CD4-positive, alpha-beta T cell treated with Interleukin-10 for 1 hour (primary cell): Measurements from ENCODE around the gene CDKAL1.
"Not testable (repeated sequence)": the region's sequence is repeated elsewhere in the genome, so short reads cannot be mapped to it uniquely, and the experiment has no call there.

Experiments
- DNase-seq: peaks from one replicate; pipeline ENCODE4 v3.0.0-alpha.2; 2020

Gene CDKAL1

GRCh38 chr6:21049148-21049547 lies 514.9 kb downstream of the CDKAL1 start:
- DNase-seq: no peak

DNA sequence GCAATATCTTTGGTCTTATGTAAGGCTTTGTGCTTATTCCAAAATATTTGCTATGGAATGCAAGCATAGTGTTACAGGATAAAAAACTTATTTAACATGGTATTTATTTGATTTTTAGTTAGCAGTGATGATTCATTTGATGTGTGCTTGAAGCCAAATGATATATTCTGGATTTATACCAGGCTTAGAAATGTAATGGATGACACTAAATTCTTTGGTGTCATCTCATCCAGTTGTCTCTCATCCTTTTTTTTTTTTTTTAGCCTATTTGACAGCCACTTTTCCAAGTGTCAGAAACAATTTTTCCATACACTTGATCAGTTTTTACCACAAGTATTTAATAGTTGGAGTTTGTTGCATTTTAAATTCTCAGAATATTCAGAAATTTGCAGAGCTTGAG lies 515.3 kb downstream of the CDKAL1 start:
- DNase-seq: no peak

DNA sequence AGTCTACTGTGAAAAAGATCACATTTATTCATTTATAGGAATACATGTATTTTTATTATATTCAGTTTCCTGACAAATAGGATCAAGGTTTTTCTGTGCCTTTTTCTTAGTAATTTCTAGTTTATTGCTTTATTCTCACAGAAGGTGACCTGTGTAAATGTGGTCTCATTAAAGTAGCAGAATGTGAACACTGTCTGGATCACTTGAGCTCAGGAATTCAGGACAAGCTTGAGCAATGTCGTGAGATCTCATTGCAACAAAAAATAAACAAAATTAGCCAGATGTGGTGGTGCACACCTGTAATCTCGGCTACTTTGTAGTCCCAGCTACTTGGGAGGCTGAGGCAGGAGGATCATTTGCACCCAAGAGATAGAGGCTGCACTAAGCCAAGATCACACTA lies 516.7 kb downstream of the CDKAL1 start:
- DNase-seq: no peak

DNA sequence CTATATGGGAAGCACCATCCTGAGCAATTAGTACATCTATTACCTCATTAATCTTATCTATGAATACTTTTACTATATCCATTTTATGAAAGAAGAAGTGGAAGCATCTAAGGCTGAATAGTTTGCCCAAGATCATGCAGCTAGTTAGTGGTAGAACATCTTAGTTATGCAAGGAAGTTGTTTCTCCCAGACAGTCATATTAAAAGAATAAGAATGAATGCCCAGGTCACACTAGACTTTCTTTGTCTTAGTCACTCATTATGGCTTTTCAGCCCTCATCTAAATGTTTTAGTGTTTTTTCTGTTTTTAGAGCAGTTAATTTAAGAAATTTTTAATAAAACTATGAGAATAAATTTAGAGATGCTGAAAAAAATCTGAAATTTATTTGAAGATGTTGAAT lies 517.5 kb downstream of the CDKAL1 start:
- DNase-seq: no peak

GRCh38 chr6:21053612-21054011 lies 519.4 kb downstream of the CDKAL1 start:
- DNase-seq: no peak

DNA sequence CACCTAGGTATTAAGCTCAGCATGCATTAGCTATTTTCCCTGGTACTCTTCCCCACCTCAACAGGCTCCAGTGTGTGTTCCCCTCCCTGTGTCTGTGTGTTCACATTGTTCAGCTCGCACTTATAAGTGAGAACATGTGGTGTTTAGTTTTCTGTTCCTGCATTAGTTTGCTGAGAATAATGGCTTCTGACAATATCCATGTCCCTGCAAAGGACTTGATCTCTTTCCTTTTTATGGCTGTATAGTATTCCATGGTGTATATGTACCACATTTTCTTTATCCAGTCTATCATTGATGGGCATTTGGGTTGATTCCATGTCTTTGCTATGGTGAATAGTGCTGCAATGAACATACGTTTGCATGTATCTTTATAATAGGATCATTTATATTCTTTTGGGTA lies 521.2 kb downstream of the CDKAL1 start:
- not testable (repeated sequence) for DNase-seq

- DNase-seq: no peak
These were observed 527.6 kb downstream of the CDKAL1 start for GRCh38 chr6:21061892-21062291.

DNA sequence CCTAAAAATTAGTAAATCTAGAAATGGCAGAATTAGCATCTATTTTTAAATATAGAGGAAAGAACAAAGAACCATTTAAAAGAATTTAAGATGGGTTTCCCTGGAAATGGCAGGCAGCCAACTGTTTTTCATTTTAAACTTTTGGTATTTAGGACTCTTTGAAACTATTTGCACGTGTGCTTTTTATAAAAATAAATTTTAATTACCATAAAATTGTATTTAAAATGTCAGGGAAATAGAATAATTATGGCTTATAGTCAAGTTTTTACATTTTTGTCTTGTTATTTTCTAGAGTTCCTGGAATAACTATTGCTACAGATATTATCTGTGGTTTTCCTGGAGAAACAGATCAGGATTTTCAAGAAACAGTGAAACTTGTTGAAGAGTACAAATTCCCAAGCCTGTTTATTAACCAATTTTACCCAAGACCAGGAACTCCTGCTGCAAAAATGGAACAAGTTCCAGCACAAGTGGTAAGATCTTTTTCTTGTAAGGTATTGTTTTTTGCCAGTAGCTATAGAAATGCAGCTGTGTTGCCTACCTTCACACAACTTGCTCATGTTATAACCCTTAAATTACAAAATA lies 530.6 kb downstream of the CDKAL1 start:
- DNase-seq: no peak

- no peak for DNase-seq
These were observed 533.3 kb downstream of the CDKAL1 start for GRCh38 chr6:21067521-21067920.

- no peak for DNase-seq
These were observed 536.4 kb downstream of the CDKAL1 start for GRCh38 chr6:21070620-21071019.

DNA sequence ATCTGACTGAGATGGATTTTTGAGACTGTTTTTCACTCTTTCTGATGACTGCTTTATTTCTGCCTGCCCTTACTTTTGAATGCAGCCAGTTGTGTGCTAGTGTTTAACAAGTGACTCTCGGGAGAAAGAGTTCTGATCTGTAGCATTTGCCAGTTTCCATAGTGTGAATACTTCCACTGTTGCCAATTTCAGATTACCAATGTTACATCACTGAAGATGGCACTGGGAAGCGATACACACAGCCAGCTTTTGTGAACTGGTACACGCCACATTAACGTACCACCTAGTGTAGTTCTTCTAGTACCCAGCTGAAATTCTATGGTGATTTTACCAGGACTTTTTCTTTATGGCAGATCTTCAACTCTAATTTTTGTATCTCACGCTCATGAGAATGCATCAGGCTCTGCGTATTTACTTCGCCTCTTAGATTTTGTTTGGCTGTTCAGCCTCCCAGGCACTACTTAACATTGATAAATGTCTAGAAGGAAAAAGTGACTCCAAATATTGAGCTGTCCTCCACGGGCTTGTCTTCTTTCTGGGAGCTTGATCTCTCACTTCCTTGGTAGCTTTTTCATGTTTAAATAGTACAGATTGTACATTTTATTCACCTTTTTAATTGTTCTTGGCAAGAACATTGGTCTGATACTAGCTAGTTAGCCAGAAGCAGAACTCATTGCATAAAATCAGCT lies 537.7 kb downstream of the CDKAL1 start:
- DNase-seq: no peak

- no peak for DNase-seq
These were observed 539.1 kb downstream of the CDKAL1 start for GRCh38 chr6:21073318-21073839.

DNA sequence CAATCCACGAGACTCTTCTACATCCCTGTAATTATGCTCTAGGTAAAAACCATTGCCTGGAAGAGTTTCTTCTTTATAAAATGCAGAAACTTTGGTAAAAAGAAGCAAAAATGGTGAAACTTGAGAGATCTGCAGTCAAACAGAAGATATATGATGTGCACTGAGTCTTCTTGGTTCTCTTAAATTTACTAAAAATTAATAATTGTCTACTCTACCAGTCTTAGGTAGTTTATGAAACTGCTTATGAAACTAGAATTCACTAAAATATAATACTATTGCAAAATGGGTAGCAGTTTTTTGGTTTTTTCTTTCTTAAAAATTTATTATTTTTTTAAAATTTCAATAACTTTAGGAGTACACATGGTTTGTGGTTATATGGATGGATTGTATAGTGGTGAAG lies 540.2 kb downstream of the CDKAL1 start:
- DNase-seq: no peak

DNA sequence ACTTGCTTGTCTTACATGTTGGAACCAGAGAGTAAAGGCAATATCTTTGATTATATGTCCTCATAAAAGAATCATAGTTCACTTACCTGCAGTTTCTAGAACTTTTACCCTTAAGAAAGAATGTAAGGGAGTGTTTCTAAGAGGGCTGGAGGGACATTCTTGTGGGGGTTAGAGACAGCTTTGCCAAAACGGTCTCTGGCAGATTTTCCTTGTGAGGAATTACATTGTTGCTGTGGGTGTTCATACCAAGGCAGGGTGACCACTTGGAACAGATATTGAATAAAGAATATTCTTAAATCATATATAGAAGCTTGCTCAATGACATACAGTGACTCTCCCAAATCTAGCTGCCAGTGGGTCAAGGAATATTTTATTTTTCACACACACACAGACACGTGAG lies 541.7 kb downstream of the CDKAL1 start:
- no peak for DNase-seq

DNA sequence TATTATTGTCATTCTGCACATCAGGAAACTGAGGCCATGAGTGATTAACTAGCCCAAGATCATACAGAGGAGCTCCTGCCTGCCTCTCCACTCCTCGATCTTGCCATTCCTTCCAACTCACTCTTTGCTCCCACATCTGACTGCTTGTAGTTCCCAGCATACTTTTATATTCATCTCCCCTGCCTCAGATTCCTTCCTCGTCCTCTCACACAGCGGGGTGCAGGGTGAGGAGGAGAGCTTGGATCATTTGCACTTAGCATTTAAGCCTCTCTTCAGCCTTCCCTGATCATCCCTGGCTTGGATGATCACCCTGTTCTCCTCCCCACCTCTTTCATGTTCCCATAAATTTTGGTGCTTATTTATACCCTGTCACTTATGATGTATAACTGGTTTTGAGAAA lies 544.2 kb downstream of the CDKAL1 start:
- DNase-seq: no peak

- no peak for DNase-seq
These were observed 545.3 kb downstream of the CDKAL1 start for GRCh38 chr6:21079468-21080048.

GRCh38 chr6:21080221-21080620 lies 546.0 kb downstream of the CDKAL1 start:
- no peak for DNase-seq

DNA sequence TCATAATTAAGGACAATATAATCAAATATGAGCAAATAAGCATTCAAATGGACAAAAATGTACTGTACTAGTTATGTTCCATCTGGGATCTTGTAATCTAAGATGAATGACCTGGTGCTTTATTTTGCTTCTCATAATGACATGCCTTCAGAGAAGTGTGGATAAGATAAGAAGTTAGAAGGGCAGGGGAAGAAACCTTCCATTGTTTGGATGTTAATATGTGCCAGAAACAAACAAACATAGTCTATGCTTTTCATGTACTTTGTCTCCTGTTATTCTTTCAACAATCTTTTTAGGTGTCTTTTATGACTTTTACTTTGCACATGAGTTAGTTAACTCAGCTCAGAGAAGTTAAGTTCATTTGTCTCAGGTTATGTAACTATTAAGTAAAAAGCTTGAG lies 547.8 kb downstream of the CDKAL1 start:
- no peak for DNase-seq

DNA sequence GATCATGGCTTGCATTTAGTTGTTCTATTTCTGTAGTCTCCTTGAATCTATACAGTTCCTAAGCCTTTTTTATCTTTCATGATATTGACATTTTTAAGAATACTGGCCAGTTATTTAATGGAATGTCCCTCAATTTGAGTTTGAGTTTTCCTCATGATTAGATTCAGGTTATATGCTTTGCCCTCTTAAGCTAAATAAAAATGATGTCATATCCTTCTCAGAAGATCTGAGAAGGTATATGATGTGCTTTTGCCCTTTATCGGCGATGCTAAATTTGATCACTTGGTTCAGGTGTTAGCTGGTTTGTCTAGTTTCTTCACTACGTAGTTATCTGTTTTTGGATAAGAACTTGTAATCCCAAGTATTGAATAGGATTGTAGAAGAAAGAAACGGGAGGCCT lies 549.5 kb downstream of the CDKAL1 start:
- DNase-seq: no peak

DNA sequence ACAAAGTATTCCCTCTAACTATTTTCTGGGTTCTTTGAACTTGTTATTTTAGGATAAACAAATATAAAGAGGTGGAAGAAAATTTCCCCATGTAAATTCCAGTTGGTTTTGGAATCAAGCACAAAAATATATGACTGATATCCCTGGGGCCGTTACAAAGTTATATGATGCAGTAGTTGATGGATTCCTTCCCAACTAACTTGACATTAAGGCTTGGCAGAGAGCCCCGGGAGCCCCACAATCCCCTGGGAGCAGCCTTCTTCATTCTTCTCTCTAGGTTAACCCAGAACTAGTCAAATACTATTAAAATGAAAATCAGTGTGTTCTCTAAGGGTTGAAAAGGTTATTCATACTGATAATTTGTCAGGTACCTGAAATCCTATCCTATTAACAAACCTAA lies 550.4 kb downstream of the CDKAL1 start:
- no peak for DNase-seq

- DNase-seq: no peak
These were observed 551.0 kb downstream of the CDKAL1 start for GRCh38 chr6:21085211-21085610.

- DNase-seq: no peak
These were observed 551.4 kb downstream of the CDKAL1 start for GRCh38 chr6:21085643-21086042.

- no peak for DNase-seq
These were observed 552.9 kb downstream of the CDKAL1 start for GRCh38 chr6:21087188-21087587.

GRCh38 chr6:21091411-21091810 lies 557.2 kb downstream of the CDKAL1 start:
- no peak for DNase-seq
